Neuron (in vitro differentiated cells): ENCODE results near the gene C1orf35.
A peak's percentile ranks its signal among the peaks of the same experiment; 100 is the strongest.

Experiments used
- H2AFZ ChIP-seq: one replicate; pipeline ENCODE4 v1.6.1; 2013; ENCODE audit warnings: low read depth, mild to moderate bottlenecking, inconsistent platforms, low read length, moderate library complexity
- H3K27me3 ChIP-seq: one replicate; pipeline ENCODE4 v1.6.1; 2013; ENCODE audit warnings: low read length; ENCODE audit not compliant: insufficient read depth
- H3K36me3 ChIP-seq: one replicate; pipeline ENCODE4 v1.6.1; 2013; ENCODE audit warnings: low read length; ENCODE audit not compliant: insufficient read depth
- H3K4me1 ChIP-seq: one replicate; pipeline ENCODE4 v1.6.1; 2013; ENCODE audit warnings: low read length; ENCODE audit not compliant: insufficient read depth
- H3K4me3 ChIP-seq: 2 replicates; pipeline ENCODE4 v1.5.1; 2013; ENCODE audit warnings: mild to moderate bottlenecking, low read length, moderate library complexity
- H3K9me3 ChIP-seq: one replicate; pipeline ENCODE4 v1.6.1; 2013; ENCODE audit warnings: low read length

The C1orf35 gene

DNA sequence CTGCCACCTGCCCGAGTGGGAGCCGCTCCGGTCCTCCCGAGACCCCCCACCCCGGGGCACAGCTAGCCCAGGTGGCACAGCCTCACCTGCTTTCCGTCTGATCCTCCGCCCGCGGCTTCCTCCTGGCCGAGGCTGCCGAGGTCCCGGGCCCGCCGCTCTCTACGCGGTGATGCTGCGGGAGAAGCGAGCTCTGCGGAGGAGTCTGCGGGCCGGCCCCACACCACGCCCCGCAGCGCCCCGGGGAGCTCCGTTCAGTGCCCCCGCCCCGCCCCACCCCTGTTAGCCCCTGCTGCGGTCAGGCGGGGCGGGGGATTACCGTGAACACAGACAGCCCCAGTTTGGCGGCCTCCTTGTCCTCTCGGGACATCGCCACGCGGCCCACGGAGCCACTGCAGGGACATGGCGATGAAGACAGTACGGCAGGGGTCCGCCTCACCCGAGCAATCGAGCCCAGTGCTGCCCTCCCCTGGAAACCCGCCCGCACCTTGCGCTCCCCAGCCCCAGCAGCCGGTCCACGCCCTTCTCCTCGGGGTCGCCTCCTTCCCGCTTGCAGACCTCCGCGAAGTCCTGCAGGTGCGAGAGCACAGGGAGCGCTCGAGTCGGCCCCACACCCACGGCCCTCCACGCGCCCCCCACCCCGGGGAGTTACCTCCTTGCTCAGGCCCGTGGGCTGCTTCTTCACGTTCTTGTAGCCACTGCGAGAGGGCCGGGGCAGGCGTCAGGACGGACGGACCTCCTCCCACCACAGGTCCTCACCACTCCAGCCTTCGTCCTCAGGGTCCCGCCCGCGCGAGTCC is 933 bp downstream of the C1orf35 start:
- Histone ChIP-seq H2AFZ (no peak overlapping the region), H3K36me3 (peaks cover 51% of the 10 kb centered on the region), H3K4me3 (peak overlapping the region; percentile 84), H3K27me3 (no peaks in the 10 kb centered on the region), H3K9me3 (no peaks in the 10 kb centered on the region), H3K4me1 (peaks cover 10% of the 10 kb centered on the region)

DNA sequence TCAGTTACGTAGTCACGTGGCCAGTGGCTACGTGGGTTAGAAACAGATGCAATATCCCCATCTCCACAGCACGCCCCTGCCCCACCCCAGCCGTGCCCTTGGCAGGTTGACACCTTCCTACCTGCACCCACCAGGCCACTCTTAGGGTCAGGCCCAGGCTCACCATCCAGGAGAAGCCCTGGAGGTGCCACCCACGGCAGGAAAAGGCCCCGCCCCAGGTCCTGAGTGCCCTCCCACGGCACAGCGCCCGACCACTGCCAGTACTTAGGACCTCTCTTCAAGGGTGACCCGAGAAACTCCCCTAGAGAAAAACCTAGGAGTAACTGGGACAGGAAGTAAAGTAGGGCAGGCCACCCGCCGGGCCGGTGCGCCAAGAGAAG is 1.5 kb downstream of the C1orf35 start:
- peak overlapping the region; percentile 84 for H3K4me3 ChIP-seq
- H3K36me3 ChIP-seq = peaks cover 55% of the 10 kb centered on the region
- H3K27me3 ChIP-seq = no peaks in the 10 kb centered on the region
- H2AFZ ChIP-seq = no peak overlapping the region
- H3K4me1 ChIP-seq = peaks cover 10% of the 10 kb centered on the region
- no peaks in the 10 kb centered on the region for H3K9me3 ChIP-seq

DNA sequence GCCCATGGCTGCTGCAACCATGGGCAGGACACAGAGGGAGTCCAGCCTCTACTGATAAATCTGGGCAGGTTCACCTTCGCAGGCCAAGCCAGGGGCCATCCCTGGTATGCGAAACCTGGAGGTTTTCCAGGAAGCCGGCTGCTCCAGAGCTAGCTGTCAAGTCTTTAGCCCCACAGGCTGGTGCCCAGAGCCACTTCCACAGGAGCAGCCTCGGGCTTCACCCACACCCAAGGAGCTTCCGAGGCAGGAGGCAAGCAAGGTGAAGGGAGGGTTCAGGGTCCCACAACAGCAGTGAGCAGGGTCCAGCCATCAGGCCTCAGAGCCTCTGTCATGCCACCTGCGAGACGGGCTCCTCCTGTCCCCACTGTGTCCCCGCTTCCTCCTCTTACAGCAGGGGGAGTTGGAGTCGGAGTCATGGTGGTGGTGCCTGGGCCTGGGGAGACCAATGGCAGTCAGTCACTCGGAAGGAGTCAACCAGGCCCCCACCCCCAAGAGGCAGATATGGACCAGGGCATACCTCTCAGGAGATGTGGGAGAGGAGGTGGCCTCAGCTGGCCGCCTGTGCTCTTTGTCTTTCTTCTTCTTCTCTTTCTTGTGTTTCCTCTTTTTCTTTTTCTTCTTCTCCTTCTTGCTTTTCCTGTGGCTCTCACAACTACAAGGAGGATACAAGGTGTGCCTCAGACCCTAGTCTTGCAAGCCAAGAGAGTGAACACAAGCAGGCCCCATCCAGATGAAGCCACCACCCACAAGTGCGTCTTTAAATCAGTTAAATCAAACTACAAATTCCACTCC is 2.1 kb downstream of the C1orf35 start:
- Histone ChIP-seq H3K36me3 (peaks cover 54% of the 10 kb centered on the region), H3K4me1 (peaks cover 10% of the 10 kb centered on the region), H3K27me3 (no peaks in the 10 kb centered on the region), H3K4me3 (peak overlapping the region; percentile 84), H3K9me3 (peaks cover under 1% of the 10 kb centered on the region), H2AFZ (no peak overlapping the region)

DNA sequence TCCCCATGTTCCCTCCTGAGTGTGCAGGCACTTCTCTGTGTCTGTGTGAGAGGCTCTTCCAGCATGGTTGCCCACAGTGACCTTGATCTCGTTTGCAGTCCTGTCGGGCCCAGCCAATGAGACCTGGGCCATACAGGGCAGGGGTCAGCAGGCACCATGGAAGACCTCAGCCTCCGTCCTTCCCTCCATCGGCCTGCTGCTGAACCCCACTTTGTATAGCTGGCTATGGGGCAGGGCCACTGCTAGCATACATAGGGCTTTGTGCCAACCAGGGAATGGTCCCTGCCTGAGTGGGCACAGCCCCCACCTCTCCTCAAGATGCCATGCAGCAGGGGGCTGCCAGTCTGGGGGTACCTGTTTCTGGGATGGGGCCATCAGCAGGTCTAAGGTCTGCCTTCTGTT is 3.8 kb downstream of the C1orf35 start:
- no peak overlapping the region for H2AFZ ChIP-seq
- peaks cover 12% of the 10 kb centered on the region for H3K9me3 ChIP-seq
- H3K4me3 ChIP-seq = no peak overlapping the region
- H3K27me3 ChIP-seq = no peaks in the 10 kb centered on the region
- H3K36me3 ChIP-seq = peaks cover 59% of the 10 kb centered on the region
- peaks cover 10% of the 10 kb centered on the region for H3K4me1 ChIP-seq

DNA sequence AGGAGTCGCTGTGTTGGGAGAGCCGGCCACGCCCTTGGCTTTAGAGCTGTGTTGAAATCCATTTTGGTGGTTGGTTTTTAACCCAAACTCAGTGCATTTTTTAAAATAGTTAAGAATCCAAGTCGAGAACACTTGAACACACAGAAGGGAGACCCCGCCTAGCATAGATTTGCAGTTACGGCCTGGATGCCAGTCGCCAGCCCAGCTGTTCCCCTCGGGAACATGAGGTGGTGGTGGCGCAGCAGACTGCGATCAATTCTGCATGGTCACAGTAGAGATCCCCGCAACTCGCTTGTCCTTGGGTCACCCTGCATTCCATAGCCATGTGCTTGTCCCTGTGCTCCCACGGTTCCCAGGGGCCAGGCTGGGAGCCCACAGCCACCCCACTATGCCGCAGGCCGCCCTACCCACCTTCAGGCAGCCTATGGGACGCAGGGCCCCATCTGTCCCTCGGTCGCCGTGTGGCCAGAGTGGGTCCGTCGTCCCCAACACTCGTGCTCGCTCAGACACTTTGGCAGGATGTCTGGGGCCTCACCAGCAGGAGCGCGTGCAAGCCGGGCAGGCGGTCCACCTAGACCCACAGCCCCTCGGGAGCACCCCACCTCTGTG is 4.7 kb downstream of the C1orf35 start:
- Histone ChIP-seq H2AFZ (no peak overlapping the region), H3K9me3 (peaks cover 16% of the 10 kb centered on the region), H3K36me3 (peaks cover 60% of the 10 kb centered on the region)

DNA sequence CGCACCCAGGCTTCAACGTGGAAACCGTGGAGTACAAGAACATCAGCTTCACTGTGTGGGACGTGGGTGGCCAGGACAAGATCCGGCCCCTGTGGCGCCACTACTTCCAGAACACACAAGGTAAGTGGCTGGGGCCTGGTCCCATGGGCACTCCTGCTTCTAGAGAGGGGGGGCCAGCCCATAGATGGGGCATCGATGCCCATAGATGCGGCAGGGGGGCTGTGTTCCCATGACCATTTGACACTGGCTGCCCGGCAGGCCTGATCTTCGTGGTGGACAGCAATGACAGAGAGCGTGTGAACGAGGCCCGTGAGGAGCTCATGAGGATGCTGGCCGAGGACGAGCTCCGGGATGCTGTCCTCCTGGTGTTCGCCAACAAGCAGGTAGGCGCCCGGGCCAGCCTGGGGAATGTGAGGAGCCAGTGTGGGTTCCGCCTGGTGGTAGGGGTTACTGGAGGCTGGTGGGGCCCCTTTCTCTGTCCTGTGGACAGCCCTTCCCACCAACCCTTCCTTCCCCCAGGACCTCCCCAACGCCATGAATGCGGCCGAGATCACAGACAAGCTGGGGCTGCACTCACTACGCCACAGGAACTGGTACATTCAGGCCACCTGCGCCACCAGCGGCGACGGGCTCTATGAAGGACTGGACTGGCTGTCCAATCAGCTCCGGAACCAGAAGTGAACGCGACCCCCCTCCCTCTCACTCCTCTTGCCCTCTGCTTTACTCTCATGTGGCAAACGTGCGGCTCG is 5.6 kb downstream of the C1orf35 start:
- H3K9me3 ChIP-seq = peaks cover 25% of the 10 kb centered on the region
- peaks cover 68% of the 10 kb centered on the region for H3K36me3 ChIP-seq
- H3K27me3 ChIP-seq = no peaks in the 10 kb centered on the region
- peaks cover 6% of the 10 kb centered on the region for H3K4me1 ChIP-seq
- no peak overlapping the region for H2AFZ ChIP-seq
- no peak overlapping the region for H3K4me3 ChIP-seq

More for the DNA sequence above, 4.7 kb downstream of the C1orf35 start:
- H3K27me3 ChIP-seq = no peaks in the 10 kb centered on the region
- H3K4me3 ChIP-seq = no peak overlapping the region
- H3K4me1 ChIP-seq = peaks cover 6% of the 10 kb centered on the region

DNA sequence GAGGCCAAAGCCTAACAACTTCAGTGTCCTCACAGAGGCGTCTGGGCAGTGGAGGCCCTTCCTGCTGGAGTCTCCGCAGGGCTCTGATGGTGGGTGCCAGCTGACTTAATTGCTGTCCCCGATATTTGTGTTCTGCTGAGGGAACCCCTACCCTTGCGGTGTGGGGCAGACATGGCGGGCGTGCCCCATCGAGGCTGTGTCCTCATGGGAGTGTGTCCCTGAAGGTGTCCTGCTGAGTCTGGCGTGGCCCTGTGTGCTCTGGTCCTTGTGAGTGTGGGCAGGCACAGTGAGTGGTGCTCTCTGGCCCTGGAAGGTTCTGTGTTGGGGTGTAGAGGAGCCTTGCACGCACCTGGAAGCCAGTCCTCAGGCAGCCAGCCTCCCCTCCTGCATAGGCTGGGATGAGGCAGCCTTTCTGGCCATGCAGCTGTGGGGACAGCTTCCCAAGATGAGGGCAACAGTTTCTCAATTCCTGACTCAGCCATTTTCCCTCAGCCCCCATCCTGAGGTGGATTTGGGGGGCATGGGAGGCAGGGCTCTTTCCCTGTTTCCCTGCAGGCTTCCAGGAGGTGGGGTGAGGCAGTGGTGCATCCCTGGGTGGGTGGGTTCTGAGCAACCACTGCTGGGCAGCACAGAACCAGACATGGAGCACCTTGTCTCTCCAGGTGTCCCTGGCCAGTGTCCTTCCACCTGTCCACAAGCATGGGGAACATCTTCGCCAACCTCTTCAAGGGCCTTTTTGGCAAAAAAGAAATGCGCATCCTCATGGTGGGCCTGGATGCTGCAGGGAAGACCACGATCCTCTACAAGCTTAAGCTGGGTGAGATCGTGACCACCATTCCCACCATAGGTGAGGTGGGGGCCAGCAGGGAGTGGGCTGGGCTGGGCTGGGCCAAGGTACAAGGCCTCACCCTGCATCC is 6.5 kb downstream of the C1orf35 start:
- Histone ChIP-seq H3K36me3 (peaks cover 71% of the 10 kb centered on the region), H3K27me3 (no peaks in the 10 kb centered on the region), H3K9me3 (peaks cover 27% of the 10 kb centered on the region), H2AFZ (no peak overlapping the region), H3K4me3 (no peak overlapping the region), H3K4me1 (peaks cover 1% of the 10 kb centered on the region)

DNA sequence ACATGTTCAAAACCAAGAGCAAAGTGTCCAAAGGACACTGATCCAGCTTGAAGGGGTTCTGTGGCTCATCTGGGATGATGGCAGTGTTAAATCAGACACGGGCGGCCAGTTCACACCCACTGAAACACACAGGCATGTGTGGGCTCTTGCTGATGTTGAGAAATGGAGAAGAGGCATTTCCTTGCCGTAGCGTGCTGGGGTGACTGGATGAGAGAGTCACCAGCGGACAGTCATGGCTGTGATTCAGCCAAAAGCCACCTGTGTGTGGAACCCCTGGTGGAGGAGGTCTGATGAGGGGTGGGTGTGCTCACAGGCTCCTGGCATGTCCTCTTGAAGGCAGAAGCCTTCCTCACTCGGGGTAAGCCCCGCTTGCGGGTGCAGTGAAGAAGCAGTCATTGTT is 7.2 kb downstream of the C1orf35 start:
- Histone ChIP-seq H3K36me3 (peaks cover 66% of the 10 kb centered on the region), H3K27me3 (no peaks in the 10 kb centered on the region), H3K4me1 (no peaks in the 10 kb centered on the region), H2AFZ (no peak overlapping the region), H3K4me3 (no peak overlapping the region), H3K9me3 (peaks cover 27% of the 10 kb centered on the region)

DNA sequence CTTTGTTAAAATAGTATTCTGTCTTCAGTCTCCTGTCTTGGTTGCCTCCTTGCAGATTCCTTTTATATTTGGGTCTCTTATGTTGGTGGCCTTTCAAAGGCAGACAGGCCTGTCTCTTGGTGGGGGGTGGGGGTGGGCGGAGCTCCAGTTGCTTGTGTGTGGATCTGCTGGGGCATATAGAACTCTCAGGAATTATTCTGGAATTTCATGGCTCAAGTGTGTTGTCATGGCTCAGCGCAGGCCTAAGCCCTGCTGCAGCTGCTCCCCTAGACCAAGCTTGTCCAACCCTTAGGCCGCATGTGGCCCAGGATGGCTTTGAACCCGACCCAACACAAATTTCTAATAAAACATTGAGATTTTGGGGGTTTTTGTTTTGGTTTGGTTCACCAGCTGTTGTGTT is 8.0 kb downstream of the C1orf35 start:
- no peak overlapping the region for H2AFZ ChIP-seq
- no peak overlapping the region for H3K4me3 ChIP-seq
- peaks cover 8% of the 10 kb centered on the region for H3K4me1 ChIP-seq
- H3K36me3 ChIP-seq = peaks cover 61% of the 10 kb centered on the region
- H3K9me3 ChIP-seq = peaks cover 27% of the 10 kb centered on the region
- no peaks in the 10 kb centered on the region for H3K27me3 ChIP-seq

DNA sequence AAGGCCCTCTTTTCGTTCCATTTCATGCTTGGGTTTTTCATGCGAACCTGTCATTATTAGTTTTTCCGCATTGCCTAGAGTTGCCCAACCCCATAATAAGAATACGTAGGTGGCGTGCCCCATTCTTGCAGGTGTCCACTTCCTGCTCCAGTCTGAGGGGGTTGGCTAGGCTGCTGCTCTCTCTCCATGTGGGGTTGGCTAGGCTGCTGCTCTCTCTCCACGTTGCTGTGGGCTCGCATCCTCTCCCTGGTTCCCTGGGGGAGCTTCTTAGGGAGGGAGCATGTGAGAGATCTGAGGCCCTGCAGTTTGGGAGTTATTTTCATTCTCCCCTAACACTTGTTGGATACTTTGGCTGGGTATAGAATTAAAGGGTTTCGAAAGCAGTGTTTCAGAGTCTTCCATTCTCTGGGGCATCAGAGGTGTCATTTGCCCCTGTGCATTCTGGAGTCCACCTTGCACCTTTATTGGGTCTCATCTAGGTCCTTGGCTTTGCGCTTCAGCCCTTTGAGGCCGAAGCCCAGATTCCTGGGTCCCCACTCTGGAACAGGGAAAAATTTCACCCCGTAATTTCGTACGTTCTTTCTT is 8.6 kb downstream of the C1orf35 start:
- Histone ChIP-seq H3K9me3 (peaks cover 27% of the 10 kb centered on the region), H3K36me3 (peaks cover 55% of the 10 kb centered on the region), H3K4me1 (peaks cover 14% of the 10 kb centered on the region)

DNA sequence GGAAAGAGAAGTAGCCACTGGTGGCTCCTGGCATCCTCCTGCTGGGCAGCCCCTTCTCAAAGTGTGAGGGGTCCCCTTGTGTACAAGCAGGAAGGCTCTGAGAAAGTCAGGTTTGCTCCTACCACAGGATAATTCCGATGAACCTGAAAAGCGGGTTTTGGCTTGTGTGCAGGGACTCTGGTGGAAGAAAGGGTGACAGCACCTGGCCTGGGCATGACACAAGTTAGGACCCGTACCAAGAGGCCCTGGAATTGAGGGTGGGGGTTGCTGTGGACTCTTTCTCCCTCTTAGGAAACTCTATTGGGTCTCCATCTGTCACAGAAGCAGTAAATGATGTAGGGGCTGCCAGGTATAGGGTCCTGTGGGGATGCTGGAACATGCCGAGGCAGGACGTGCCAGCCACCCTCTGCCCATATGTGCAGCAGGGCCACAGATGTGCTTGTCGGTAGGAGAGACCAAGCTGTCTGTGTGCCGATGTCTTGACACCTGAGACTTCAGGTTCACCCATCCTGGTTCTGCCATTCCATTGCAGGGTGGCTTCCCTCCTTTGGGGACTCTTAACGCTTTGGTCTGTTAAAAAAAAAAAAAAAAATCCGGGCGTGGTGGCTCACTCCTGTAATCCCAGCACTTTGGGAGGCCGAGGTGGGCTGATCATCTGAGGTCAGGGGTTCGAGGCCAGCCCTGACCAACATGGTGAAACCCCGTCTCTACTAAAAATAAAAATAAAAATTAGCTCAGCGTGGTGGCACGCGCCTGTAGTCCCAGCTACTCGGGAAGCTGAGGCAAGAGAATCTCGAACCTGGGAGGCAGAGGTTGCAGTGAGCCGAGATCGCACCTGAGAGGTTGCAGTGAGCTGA is 9.8 kb downstream of the C1orf35 start:
- Histone ChIP-seq H3K4me1 (peaks cover 14% of the 10 kb centered on the region), H2AFZ (no peak overlapping the region), H3K4me3 (no peak overlapping the region), H3K27me3 (no peaks in the 10 kb centered on the region), H3K9me3 (peaks cover 27% of the 10 kb centered on the region), H3K36me3 (peaks cover 45% of the 10 kb centered on the region)

More for the DNA sequence above, 8.6 kb downstream of the C1orf35 start:
- no peaks in the 10 kb centered on the region for H3K27me3 ChIP-seq
- no peak overlapping the region for H2AFZ ChIP-seq
- H3K4me3 ChIP-seq = no peak overlapping the region
